ENCODE measurements around the gene STK24.

Gene STK24

GRCh38 chr13:98549728-98550317 lies 27.1 kb downstream of the STK24 start:
- no peak for DNase-seq

DNA sequence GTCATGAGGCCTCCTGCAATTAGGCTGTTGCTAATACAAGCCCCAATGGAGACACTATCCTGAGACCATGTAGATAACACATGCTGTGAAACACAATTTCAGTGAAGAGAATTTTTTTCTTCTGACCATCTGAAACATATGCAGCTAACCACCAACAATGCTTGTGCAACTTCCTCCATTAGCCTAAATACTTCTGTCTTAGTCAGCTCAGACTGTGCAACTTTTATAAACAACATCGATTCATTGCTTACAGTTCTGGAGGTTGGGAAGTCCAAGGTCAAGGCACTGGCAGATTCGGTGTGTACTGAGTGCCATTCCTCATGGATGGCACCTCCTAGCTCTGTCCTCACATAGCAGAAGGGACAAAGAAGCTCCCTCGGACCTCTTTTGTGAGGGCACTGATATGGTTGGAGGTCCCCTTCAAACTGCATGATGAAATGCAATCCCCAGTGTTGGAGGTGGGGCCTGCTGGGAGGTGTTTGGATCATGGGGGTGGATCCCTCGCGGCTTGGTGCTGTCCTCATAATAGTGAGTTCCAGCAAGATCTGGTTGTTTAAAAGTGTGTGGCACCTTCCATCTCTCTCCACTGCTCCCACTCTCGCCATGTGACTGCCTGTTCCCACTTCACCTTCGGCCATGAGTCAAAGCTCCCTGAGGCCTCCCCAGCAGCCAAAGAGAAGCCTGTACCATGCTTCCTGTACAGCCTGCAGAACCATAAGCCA lies 27.7 kb downstream of the STK24 start:
- no peak for DNase-seq

- no peak for DNase-seq
Observed at GRCh38 chr13:98548230-98548629, 28.7 kb downstream of the STK24 start.

DNA sequence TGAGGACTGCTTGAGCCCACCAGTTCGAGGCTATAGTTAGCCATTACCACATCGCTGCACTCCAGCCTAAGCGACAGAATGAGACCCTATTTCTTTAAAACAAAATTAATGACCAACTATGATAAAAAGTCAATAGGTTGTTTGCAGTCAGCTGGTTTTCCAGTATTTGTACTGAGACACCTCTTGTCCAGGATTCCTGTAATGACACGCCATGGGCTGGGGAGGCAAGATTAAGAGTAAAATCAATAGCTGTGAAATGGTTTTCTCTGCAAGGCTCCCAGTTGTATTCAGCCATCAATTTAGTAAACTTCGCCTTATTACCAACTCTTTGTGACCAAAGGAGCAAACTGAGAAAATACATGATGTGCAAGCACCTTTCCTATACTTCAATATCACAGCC lies 29.5 kb downstream of the STK24 start:
- DNase-seq: no peak

GRCh38 chr13:98546402-98546801 lies 30.5 kb downstream of the STK24 start:
- DNase-seq: no peak

DNA sequence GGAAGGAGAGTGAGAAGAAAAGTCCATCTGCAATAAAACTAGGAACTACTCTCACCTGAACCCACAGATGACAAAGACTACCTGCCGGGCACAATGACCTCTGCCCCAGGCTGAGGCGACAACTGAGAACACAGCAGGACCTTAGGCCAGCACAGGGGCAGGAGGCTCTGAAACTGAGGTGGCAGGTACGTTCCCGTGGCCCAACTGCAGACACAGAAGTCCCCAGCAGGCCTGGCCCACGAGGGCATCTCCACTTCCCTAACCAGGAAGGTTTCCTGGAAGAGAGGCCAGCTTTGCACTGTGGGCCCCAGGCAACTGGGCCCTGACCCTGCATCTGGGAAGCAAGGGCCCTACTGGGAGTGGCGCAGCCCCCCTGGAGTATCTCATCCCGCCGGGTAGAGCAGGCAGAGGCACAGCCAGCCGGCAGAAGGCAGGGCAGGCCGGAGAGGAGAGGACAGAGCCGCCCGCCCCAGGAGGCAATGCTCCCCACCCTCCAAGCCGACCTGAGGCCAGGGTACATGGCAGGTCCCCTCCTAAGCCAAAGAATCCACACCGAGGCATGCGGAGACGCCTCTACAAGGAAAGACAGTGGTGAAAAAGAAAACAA lies 32.7 kb downstream of the STK24 start:
- DNase-seq: no peak

DNA sequence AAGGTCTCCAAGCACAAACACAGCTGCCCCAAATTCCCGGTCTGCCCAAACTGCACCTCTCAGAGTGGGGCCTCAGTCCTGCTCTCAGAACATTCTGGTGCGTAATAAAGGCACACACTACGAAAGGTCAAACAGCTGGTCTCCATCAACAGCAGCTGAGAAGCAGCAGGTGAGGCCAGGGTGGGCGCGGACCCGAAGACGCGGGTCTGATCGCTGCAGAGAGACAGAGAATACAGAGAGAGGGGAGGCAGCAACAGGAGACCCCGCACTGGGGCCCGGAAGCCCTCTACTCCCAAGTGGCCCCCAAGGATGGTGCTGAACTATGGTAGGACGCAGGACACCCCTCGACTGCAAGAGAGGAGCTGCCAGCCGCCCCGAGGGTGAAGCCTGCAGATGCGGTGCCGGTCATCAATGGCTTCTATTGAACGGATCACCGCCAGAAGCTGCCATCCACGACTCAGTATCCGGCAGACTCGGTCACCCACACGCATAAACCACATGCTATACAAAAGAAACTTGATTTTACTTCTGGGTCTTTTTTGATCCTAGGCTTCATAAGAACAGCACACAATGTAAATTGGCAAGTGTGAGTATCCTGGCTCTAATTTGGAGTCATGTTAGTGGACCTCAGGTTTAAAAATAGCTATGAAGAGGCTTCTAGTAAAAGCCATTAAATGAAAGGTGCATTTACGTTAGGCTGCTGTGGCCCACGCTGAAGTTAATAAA lies 33.4 kb downstream of the STK24 start:
- DNase-seq: no peak

- DNase-seq: no peak
Observed at GRCh38 chr13:98542568-98543377, 34.1 kb downstream of the STK24 start.

DNA sequence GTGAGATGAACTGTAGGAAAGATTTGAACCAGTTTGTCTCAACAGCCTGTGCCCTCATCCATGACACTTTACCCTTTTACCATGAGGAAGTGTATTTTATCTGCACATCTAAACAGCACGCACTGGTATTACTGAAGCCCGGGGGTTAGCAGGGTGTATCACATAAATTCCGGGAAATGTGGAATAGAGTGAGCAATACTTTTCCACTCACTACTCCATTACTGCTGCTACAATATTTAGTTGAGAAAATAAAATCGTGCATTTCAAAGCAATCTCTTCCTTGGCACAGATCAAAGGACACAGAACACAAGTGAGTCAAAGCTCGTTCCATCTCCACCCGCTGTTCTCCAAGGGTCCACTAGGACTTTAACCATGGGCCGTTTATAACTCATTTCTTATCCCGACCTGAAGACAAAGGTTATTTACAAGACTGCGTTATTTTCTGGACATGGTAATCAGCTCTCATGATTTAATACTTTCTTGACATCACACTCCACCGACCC lies 35.2 kb downstream of the STK24 start:
- DNase-seq: no peak

DNA sequence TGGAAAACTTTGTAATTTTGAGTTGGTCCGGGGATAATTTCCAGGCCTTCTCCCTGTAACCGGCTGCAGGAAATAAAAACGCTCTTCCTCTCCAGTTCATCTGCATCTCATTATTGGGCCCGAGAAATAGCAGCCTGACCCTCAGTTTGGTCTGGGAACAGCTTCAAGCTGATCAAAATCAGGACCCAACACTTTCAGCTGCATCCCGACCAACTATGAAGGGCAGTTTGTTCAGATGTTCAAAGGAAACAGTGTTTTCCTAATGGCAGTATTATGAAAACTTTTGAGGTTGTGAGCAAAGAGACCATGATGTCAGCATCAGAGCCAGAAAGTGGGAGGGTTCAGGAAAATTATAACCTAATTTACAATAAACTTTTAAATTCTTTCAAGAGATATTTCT lies 35.7 kb downstream of the STK24 start:
- no peak for DNase-seq

- no peak for DNase-seq
Observed at GRCh38 chr13:98540476-98540875, 36.4 kb downstream of the STK24 start.

GRCh38 chr13:98539666-98540065 lies 37.2 kb downstream of the STK24 start:
- DNase-seq: no peak

DNA sequence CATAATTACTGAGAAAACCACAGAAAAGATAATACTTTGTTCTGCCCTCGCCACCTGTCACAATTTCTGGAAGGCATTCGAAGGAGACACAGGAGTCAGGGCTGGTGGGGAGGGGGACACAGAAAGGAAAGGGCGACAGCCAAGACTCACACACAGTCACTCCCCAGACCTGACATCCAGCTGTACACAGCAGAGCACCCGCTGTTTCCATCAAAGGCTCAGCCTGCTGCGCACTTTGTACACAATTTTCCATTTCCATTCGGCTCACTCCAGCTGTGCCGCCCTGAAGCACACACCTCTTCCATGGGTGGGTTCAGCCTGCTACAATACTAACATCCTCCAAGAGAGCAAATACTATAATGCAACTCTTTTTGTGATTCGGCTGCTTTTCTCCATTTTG lies 38.0 kb downstream of the STK24 start:
- DNase-seq: no peak

DNA sequence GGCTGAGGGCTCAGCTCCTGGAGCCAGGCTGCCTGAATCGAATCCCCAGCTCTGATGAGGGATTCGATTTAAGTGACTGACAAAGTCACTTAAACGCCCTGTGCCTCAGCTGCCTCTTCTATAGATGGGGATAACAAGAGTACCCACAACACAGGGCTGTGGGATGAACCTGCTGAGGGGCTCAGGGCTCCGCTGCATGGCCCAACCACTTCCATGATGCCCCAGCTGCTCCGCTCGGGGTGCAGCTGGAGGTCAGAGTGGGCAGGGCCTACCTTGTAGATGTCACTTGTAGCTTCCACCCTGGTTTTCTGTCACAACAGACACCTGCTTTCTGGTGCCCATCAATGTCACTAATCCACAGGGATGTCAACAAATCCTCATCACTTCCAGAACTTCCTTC lies 39.2 kb downstream of the STK24 start:
- no peak for DNase-seq

- no peak for DNase-seq
Observed at GRCh38 chr13:98537306-98537705, 39.6 kb downstream of the STK24 start.

GRCh38 chr13:98536729-98537128 lies 40.2 kb downstream of the STK24 start:
- no peak for DNase-seq

DNA sequence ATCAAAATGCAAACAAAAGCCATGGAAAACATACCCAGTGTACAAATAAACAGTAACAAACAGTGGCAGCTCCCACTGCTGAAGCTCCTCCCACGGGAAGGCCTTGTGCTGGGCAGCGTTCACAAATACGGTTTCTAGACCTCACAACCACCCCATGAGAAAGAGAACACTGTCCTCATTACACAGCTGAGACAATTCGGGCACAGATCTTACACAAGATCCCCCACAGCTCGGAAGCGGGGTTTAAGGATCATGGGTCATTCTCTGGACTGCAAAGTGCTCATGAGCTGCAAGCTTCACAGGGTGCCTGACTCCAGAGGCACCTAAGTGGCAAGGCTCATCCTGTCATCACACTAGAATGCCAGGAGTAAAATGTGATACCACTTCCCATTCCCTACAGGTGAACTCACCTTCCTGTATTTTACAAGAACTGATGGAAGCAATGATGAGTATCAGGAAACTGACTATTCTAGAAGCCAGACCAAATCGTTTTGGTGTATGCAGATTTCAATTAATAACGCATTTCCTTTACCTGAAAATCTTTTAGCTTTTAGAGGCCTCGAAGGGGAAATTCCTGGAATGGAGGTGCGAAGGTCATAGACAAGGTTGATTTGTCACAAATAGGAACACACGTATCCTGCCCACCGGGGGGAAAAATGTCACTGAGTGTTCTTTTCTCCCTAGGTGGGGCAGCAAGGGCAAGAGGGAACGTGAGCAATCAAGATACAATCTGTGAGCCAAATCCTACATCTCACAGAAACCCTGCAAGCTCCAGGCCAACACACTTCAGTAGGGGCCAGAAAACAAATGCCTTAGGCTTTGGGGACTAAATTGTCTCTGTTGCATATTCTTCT lies 41.2 kb downstream of the STK24 start:
- DNase-seq: no peak

GRCh38 chr13:98534821-98535220 lies 42.1 kb downstream of the STK24 start:
- DNase-seq: no peak

DNA sequence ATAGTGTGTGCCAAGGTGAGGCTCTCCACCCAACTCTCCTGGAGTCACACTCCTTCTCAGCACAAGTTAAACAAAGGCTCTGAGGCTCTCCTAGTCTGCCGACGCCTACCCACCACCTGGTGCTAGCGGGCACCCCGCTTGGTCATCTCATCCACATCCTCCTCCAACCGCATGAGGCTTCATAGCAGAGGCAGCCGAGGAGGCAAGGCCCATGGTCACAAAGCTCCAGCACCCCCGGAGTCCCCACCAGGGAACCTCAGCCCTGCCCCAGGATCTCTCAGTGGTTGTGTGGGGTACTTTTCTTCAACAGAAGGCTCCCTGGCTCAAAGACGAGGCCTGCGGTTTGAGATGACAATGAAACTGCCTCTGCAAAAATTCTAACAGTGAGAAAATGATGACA lies 43.0 kb downstream of the STK24 start:
- no peak for DNase-seq

DNA sequence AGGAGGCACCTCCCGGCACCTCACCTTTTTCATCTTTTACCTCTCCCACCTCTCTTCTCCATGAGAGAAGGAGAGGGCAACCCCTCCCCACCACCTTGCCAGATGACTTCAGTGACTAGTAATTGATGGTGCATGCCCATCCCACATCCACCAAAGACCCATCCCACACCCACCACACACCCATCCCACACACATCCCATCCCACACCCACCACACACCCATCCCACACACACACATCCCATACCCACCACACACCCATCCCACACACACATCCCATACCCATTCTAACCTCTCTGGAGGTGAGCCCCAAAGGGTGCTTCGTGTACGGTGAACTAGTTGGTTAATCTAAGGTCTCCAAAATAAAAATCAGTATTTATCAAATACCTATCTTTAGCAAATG lies 44.7 kb downstream of the STK24 start:
- no peak for DNase-seq

GRCh38 chr13:98530217-98530616 lies 46.7 kb downstream of the STK24 start:
- DNase-seq: no peak

DNA sequence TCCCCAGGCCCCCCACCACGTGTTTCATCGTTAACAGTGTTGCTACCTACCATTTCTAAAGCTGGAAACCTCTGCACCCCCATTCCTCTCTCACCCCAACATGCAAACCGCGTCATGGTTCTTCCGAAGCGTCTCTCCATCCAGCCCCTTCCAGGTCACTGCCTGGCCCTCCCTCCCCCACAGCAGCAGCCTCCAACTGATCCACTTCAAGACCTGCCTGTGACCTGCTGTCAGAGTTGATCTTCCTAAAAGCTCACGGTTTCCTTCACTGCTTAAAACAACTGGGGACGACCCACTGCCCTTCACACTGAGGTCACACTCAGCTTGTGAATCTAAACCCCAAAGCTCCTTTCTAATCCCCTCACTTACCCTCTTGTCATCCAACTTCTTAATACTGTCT lies 47.7 kb downstream of the STK24 start:
- no peak for DNase-seq
